Measurements from ENCODE around the gene ZCCHC10. TPM values are rescaled to one million over a fixed set of nuclear protein-coding genes. Genes with fewer than 3 reads are reported as not detected.

Gene ZCCHC10
- total and polyA plus RNA-seq, 11 donors, result 9.9 to 24.1 (median 17.1) TPM

DNA sequence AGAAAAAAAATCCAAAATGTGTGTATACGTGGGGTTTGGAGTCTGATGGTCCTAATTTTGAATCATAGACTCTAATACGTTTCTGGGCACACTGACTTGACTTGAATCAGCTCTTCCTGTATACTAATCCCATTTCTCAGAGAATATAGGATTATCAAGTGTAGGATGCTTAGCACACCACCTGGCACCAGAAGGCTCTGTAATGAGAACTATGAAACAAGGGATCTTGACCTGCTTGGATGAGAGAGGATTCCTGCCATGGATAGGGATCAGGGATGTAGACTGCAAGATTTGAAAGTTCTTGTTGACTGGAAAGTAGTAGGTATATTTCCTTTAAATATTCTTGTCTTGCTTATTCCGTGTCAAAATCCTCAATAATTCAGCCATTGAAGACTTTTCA is 33.3 kb upstream of the ZCCHC10 start:
- intact Hi-C loops (cut with DNase I), result loop anchor here in 2 of 10 donors (10.0 kb wide), 2 partner anchors 95 to 195 kb away; partner anchors contain the start of genes AFF4 (in 1 of the 2), GDF9 (in 1 of the 2) and UQCRQ (in 1 of the 2)
- Histone ChIP-seq H3K4me1 (peaks cover 0 to 54% (median 20%) of the 10 kb centered on the region in 12 donors), H3K4me3 (no peak overlapping the region), H3K27ac (no peak overlapping the region), H3K27me3 (no peaks in the 10 kb centered on the region), H3K9me3 (no peaks in the 10 kb centered on the region), H3K36me3 (peaks cover 0 to 4% (median 0%) of the 10 kb centered on the region in 9 donors)
- DNase-seq (no peak), ATAC-seq (no peak)
- TF ChIP-seq, protein P1, sequence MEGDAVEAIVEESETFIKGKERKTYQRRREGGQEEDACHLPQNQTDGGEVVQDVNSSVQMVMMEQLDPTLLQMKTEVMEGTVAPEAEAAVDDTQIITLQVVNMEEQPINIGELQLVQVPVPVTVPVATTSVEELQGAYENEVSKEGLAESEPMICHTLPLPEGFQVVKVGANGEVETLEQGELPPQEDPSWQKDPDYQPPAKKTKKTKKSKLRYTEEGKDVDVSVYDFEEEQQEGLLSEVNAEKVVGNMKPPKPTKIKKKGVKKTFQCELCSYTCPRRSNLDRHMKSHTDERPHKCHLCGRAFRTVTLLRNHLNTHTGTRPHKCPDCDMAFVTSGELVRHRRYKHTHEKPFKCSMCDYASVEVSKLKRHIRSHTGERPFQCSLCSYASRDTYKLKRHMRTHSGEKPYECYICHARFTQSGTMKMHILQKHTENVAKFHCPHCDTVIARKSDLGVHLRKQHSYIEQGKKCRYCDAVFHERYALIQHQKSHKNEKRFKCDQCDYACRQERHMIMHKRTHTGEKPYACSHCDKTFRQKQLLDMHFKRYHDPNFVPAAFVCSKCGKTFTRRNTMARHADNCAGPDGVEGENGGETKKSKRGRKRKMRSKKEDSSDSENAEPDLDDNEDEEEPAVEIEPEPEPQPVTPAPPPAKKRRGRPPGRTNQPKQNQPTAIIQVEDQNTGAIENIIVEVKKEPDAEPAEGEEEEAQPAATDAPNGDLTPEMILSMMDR (IDR thresholded peaks at IDR 0.05), result no peak
- no peak for TF ChIP-seq POLR2A (IDR thresholded peaks at IDR 0.05)
- WGBS, 4 donors, result 82 to 86% (median 83%) methylated on average over 3 of the region's 3 CpGs

DNA sequence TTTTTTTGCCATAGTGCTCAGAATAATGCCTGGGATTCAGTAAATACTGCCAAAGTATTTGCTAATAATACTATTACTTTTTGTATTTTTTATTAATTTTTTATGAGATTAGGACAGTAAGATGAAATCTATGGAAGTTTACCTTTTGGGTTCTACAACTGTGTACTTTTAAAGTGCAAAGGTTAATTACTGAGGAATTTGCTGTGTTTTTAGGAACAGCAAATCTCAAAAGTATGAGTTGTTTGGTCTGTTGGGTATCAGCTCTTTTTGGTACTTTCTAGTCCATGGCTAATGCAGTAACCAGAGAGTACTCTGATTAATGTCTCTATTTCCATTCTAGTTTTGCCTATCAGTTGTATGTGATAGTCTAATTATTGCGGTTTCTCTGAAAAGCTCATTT is 30.5 kb upstream of the ZCCHC10 start:
- Histone ChIP-seq H3K4me1 (peaks cover 0 to 59% (median 29%) of the 10 kb centered on the region in 12 donors), H3K27me3 (no peaks in the 10 kb centered on the region), H3K36me3 (peaks cover 0 to 4% (median 0%) of the 10 kb centered on the region in 9 donors), H3K9me3 (no peaks in the 10 kb centered on the region), H3K27ac (no peak overlapping the region), H3K4me3 (no peak overlapping the region)
- ATAC-seq (no peak), DNase-seq (no peak)
- TF ChIP-seq, protein P1 (IDR thresholded peaks at IDR 0.05), result no peak
- no peak for TF ChIP-seq POLR2A (IDR thresholded peaks at IDR 0.05)
- 90 to 99% (median 96%) methylated on average over 1 of the region's 1 CpG for WGBS, 4 donors
- intact Hi-C loops (cut with DNase I), result loop anchor here in 2 of 10 donors (10.0 kb wide), 2 partner anchors 92 to 192 kb away; partner anchors contain the start of genes AFF4 (in 1 of the 2), GDF9 (in 1 of the 2) and UQCRQ (in 1 of the 2)

DNA sequence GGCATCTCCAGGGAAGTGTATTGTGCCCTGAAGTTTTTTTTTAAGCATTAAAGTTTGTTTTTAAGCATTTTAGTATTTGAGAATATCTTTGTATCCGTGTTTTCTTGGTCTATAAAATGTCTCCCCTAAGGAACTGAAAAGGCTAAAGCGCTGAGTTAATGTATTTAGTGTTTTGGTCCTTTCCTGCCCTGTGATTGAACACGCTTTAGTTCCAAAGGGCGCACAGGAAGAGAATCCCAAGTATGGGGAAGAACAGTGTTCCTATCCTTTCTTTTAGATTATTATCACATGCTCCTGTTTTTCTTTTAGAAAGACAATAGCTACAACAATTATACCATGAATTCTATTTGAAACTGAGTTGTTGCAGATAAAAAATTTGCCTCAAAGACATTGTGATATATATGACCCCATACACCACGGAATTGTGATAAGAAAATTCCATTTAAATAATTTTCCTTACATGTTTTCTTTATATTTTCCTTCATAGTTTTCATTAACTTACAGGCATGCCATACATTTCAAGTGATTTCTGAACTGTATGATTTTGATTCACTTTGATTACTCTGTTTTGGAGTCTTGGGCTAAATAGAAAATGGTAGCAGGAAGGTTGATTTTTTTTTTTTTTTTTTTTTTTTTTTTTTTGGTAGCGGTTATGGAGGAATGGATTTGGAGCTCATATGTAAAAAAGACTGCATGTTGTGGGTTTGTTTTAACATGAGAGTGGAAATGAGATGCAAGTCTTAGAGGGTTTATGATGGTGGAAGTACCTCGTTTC is 28.5 kb upstream of the ZCCHC10 start:
- Histone ChIP-seq H3K27ac (no peak overlapping the region), H3K4me1 (peaks cover 5 to 67% (median 41%) of the 10 kb centered on the region in 12 donors), H3K27me3 (no peaks in the 10 kb centered on the region), H3K36me3 (peaks cover 0 to 4% (median 0%) of the 10 kb centered on the region in 9 donors), H3K4me3 (no peak overlapping the region), H3K9me3 (no peaks in the 10 kb centered on the region)
- DNase-seq (no peak), ATAC-seq (no peak)
- TF ChIP-seq, protein P1 (IDR thresholded peaks at IDR 0.05), result no peak
- TF ChIP-seq POLR2A (IDR thresholded peaks at IDR 0.05), result no peak
- intact Hi-C loops (cut with DNase I), result loop anchor here in 3 of 10 donors (5.0 to 10.0 kb wide), 3 partner anchors 90 to 190 kb away; partner anchors contain the start of genes AFF4 (in 2 of the 3), GDF9 (in 1 of the 3) and UQCRQ (in 1 of the 3)
- 89 to 94% (median 92%) methylated on average over 7 of the region's 7 CpGs for WGBS, 4 donors

DNA sequence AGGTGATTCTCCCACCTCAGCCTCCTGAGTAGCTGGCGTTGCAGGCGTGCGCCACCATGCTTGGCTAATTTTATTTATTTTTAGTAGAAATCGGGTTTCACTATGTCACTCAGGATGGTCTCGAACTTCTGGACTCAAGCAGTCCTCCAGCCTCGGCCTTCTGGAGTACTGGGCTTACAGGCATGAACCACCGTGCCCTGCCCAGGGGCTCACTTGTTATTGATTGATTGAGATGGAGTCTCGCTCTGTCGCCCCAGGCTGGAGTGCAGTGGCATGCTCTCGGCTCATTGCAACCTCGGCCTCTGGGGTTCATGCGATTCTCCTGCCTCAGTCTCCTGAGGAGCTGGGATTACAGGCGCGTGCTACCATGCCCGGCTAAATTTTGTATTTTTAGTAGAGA is 27.1 kb upstream of the ZCCHC10 start:
- TF ChIP-seq, protein P1 (IDR thresholded peaks at IDR 0.05), result no peak
- TF ChIP-seq POLR2A (IDR thresholded peaks at IDR 0.05), result no peak
- WGBS, 4 donors, result 89 to 95% (median 94%) methylated on average over 12 to 15 of the region's 15 CpGs
- ATAC-seq (no peak), DNase-seq (peak in 1 of 5 donors; percentile 10)
- Histone ChIP-seq H3K27me3 (no peaks in the 10 kb centered on the region), H3K4me3 (peak overlapping the region in 10 of 12 donors; percentile 67 to 99 (median 80)), H3K4me1 (peaks cover 5 to 68% (median 47%) of the 10 kb centered on the region in 12 donors), H3K36me3 (peaks cover 0 to 4% (median 0%) of the 10 kb centered on the region in 9 donors), H3K27ac (peak overlapping the region in 1 of 12 donors; percentile 99), H3K9me3 (no peaks in the 10 kb centered on the region)
- intact Hi-C loops (cut with DNase I), result loop anchor here in 3 of 10 donors (5.0 to 10.0 kb wide), 3 partner anchors 89 to 189 kb away; partner anchors contain the start of genes AFF4 (in 2 of the 3), GDF9 (in 1 of the 3) and UQCRQ (in 1 of the 3)
